Bronchial epithelial cell (primary cell): ENCODE data around the gene SGTA. TPM values are rescaled to one million over a fixed set of nuclear protein-coding genes. Genes with fewer than 3 reads are reported as not detected.
A peak's percentile ranks its signal among the peaks of the same experiment; 100 is the strongest.

Experiments used
- DNase-seq: peaks from one replicate; pipeline ENCODE4 v3.0.0-alpha.2; 2010; ENCODE audit warnings: low read depth
- FAIRE-seq: peaks from 2 replicates; lab custom pipeline; 2011; peaks lifted over from hg19 to GRCh38; lab: Jason Lieb, UNC
- H3K27me3 ChIP-seq: 2 replicates; pipeline ENCODE4 v1.5.1; 2011; ENCODE audit warnings: low read length; ENCODE audit not compliant: control insufficient read depth, insufficient read depth
- H3K36me3 ChIP-seq: 2 replicates; pipeline ENCODE4 v1.5.1; 2011; ENCODE audit warnings: low read length; ENCODE audit not compliant: control insufficient read depth, insufficient read depth
- H3K4me3 ChIP-seq: 2 replicates; pipeline ENCODE4 v1.5.1; 2011; ENCODE audit warnings: mild to moderate bottlenecking, low read depth, low read length, control low read depth
- CTCF ChIP-seq: IDR thresholded peaks from 2 replicates; pipeline ENCODE4 v1.5.1; 2011; ENCODE audit warnings: mild to moderate bottlenecking, moderate library complexity, low read length, control low read depth, inconsistent platforms; ENCODE audit not compliant: insufficient read depth, severe bottlenecking
- total RNA-seq: library from RNA; depleted of rRNA; stranded (reverse); fragments of >200 nt; gene quantifications from 2 replicates; pipeline ENCODE4 v1.2.1, GENCODE V29; 2014

The SGTA gene
- total RNA-seq, 1 donor from 2014 or later, result 19.7 TPM

- TF ChIP-seq CTCF, result no peak
- H3K36me3 ChIP-seq, result peaks cover 25% of the 10 kb centered on the region
- no peak for DNase-seq
- H3K4me3 ChIP-seq, result no peak overlapping the region
- no peaks in the 10 kb centered on the region for H3K27me3 ChIP-seq
- no peak for FAIRE-seq
These were observed 23.8 kb upstream of the SGTA start for GRCh38 chr19:2806736-2807378.

- peaks cover 26% of the 10 kb centered on the region for H3K36me3 ChIP-seq
- no peak overlapping the region for H3K4me3 ChIP-seq
- no peak for TF ChIP-seq CTCF
- H3K27me3 ChIP-seq, result no peaks in the 10 kb centered on the region
- DNase-seq (no peak), FAIRE-seq (no peak)
These were observed 23.0 kb upstream of the SGTA start for GRCh38 chr19:2805991-2806649.

GRCh38 chr19:2805261-2805900 is 22.3 kb upstream of the SGTA start:
- FAIRE-seq (peak; percentile 18), DNase-seq (no peak)
- Histone ChIP-seq H3K4me3 (no peak overlapping the region), H3K36me3 (peaks cover 24% of the 10 kb centered on the region), H3K27me3 (no peaks in the 10 kb centered on the region)
- no peak for TF ChIP-seq CTCF

- Histone ChIP-seq H3K27me3 (no peaks in the 10 kb centered on the region), H3K4me3 (no peak overlapping the region), H3K36me3 (peaks cover 21% of the 10 kb centered on the region)
- FAIRE-seq (no peak), DNase-seq (no peak)
- TF ChIP-seq CTCF, result no peak
These were observed 21.3 kb upstream of the SGTA start for GRCh38 chr19:2804156-2805004.

GRCh38 chr19:2803486-2804155 is 20.5 kb upstream of the SGTA start:
- H3K4me3 ChIP-seq, result no peak overlapping the region
- TF ChIP-seq CTCF, result no peak
- peaks cover 21% of the 10 kb centered on the region for H3K36me3 ChIP-seq
- FAIRE-seq (no peak), DNase-seq (no peak)
- H3K27me3 ChIP-seq, result no peaks in the 10 kb centered on the region
